HG02642 (cell line): Measurements from ENCODE around the gene TSC22D3.

Experiments used
- ATAC-seq: cut with Tn5 transposase; IDR thresholded peaks from one replicate; pipeline ENCODE4 v1.9.1; 2021; ENCODE audit warnings: mild to moderate bottlenecking; ENCODE audit not compliant: unreplicated experiment, poor library complexity

The TSC22D3 gene

DNA sequence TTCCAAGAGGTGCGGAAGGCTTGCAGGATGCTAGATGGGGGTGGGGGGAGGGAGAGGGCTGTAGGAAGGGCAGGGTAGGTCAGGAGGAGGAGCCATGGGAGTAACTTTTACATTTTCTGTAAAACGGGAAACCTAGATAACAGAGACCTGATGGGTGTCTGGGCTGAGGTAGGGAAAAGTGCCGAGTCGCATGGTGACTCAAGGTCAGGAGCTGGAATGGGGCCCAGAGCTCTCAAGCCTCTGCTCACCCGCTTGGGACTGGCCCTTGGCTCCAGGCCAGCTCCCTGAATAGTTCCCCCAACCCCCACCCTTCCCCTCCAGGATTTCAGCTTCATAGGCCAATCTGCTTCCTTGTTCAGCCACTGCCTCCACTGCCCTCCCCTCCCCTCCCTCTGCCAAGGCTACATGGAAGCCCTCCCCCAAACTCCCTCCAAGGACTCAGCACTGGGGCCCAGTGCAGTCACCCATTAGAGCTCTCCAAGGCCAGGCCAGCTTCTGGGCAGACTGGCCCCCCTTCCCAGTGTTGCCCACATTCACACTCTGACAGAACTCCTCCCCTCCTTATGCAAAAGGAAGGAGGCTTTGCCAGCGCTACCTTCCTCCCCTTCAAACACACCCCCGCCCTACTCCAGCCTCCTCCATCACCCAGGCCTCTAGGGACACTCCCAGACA lies 43.6 kb downstream of the TSC22D3 start:
- ATAC-seq = no peak

DNA sequence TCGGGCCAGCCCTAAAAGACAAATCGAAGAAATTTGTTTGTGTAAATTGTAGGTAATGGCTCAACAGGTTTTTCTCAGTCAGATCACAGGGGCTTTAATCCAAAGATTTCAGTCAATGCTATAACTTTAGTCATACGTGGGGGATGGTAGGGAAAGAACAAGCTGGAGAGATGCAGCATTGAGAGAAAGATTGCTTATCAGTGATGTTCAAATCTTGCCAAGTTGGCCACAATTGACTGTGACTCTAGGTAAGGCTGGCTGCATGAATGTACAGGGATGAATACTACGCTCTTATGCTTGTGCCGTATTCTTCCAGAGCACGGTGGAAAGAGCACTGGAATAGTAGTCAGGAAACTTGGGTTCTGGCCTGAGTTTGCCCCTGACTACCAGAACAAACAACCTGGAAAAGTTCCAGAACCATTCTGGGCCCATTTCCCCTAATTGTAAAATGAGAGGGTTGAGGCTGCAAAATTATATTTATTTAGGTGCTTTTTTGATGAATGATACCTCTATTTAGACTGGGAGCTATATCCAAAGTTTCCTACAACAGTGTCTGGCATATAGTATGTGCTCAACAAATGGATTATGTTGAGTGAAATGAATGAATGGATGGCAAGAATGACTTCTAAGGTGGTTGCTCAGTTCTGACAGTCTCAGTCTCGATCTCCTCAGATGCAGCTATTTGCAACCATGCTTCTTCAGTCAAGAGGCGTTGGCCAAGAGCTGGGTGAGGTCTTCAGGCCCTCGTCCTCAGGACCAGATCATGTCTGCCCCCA lies 44.4 kb downstream of the TSC22D3 start:
- ATAC-seq = no peak

DNA sequence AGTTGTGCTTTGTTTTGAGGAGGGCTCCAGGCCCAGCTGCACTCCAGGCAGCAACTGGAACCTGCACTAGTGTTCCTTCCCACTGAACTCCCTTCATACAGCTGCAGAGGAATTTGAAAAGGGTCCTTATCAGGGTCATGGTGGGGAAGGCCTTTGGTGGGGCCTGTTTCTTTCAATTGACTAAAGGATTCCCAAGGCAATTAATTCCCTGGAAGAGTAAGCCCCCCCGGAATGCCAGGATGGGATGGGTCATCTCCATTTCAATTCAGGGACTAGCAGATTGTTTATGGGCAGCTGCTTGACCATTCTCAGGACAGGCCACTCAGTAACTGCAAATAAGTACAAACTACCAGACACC lies 45.3 kb downstream of the TSC22D3 start:
- ATAC-seq = no peak

DNA sequence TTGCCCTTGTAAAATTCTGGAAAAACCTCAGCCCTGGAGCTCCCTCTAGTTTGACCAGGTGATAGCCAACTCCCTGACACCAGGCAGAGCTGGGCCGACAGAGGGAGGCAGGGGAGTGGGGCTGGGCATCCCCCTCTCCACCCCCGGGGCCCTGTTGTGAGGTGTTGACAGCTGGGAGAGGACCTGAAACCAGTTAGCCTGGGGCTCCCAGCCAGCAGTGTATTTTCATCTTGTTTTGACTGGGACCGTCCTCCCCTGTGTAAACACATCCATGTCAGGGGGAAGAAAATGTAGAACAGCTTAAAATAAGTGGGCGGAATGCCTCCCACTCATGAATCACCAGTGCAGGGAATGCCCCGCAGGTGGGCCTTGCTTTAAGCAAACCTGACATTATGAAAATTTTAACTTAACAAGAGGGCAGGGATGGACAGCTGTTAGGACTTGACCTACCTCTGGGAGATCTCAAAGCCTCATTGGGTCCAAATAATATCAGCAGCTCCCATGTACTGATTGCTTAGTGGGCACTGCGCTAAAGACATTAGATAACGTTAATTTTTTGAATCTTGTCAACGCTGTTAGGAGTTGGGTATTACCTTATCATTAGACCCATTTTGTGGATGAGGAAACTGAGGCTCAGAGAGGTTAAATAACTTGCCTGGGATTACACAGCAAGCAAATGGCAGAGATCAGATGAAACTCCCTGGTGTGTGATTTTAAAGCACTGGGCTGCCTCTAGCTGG lies 45.9 kb downstream of the TSC22D3 start:
- peak; percentile 92 for ATAC-seq

DNA sequence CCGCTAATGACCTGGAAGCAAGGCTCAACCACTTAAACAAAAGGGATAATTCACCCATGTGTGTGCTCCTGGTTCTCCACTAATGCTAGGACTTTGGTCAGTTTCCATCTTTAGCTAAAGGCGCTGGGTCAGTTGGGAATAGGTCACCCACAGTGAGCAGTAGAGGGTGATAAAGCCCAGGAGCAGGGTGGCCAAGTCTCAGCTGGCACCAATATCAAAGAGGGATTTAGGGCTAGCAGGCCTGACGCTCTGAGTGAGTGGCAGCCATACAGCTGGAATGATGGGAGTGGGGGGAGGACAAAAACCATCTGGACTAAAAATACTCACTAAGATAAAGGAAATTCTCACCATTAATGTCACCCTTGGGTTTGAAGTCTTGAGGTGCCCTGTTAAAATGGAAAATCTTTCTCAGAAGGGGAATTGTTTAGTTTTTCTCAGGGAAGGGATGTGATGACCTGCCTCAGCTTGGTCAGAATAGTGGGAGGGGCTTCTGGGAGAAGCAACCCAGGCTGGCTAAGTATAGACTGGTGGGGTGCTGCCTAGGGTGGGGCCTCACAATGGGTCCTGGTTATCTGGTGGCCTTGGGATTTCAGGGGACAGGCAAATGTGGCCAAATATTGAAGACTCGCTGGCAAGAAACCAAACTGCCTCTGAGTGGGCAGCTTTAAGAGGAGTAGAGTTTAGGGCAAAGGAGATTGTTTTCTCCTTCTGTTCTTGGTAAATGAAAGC lies 47.1 kb downstream of the TSC22D3 start:
- ATAC-seq = no peak

DNA sequence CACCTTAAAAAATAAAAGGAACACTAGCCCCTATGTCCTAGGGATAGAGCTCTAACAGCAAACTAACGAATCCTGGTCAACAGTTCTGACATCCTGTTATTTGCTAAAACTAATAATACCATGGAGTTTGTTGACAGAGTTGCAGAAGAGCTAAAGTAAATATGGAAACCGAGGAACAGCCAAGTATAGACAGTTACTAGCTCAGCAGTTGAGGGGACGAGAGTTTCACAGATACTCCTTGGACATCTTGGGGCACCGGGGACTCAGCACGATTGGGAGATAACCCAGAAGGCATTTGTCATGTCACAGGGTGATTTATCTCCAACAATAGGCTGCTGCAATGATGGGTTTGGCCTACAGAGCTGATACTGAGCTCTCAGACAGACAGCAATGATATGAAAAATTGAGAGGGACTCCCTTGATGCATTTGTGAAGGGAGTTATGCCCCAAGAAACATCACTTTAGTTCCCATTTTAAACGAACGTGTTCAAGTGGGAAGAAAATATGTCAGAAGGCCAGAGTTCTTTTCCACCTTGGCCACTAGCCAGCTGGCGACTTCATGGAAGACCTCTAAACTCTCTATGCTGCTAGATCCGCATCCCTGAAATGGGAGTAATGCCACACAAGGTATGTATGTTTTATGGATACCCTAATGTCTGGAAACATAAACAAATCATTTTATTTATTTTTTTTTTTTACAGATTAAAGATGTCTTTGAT lies 48.6 kb downstream of the TSC22D3 start:
- no peak for ATAC-seq

DNA sequence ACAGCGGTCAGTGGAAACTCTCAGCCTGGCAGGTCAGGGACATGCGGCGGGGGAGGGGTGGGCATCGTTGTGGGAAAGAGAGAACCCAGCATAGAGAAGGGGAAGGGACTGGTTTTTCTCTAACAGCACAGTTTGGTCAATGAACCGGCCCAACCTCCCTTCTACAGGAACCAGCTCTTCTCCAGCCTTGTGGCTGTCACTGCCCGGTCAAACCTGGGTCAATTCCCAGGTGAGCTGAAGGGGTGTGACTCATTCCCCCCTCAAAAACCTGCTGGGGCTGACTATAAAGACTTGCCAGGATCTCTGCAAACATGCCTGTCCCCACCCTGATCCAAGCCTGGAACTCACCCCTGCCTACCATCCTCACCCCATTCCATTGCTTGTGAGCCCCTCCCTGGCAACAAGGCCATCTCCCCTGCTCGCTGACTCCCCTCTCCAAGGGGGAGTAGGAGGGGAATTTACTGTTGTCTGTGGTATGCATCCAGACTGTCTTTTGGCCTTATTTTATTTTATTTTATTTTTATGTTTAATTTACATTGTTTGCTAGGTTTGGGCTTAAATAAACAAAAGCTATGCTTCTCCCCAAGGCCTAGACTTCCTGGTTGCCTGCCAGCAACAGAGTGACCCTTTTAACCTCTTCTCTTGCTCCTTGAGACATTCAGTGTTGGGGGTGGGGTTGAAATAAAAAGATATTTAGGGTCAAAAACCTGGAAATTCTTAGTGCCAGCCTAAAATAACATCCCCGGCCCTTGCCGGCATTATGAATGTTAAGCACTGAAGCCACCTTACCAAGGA lies 49.6 kb downstream of the TSC22D3 start:
- ATAC-seq = no peak

DNA sequence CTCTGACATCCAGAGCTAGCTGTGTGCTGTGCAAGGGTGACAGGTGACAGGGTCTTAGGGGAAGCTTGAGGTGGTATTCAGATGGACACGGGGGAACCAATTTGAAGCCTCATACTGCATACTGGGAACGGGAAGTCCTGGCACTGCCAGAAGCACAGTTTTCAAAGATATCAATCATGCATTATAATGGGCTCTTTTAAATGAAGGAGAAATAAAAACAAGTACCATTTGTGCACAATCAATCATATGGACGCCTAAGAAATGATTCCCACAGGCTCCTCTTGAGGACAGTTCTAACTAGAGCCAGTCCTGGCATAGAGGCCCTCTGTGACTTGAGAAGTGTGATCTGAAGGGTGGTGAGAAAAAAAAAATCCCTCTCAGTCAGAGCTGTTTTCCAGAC lies 50.9 kb downstream of the TSC22D3 start:
- no peak for ATAC-seq

DNA sequence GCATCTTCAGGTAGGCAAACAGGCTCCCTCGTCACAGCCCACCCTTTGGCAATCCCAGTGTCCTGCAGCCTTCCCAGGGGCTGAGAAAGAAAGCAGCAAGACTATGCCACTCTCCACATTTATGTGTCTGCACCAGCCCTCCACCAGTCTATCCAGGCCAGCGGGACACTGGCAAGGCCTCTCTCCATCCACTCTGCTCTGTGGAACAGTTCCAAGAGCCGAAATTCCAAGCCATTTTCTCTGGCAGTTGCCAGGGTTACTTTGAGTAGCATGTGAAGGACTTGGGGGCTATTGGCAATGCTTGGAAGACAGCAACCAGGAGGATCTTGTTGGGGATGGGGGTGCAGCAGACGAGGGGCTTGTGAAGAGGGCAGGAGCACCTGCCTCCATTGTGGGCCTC lies 52.1 kb downstream of the TSC22D3 start:
- ATAC-seq = no peak

DNA sequence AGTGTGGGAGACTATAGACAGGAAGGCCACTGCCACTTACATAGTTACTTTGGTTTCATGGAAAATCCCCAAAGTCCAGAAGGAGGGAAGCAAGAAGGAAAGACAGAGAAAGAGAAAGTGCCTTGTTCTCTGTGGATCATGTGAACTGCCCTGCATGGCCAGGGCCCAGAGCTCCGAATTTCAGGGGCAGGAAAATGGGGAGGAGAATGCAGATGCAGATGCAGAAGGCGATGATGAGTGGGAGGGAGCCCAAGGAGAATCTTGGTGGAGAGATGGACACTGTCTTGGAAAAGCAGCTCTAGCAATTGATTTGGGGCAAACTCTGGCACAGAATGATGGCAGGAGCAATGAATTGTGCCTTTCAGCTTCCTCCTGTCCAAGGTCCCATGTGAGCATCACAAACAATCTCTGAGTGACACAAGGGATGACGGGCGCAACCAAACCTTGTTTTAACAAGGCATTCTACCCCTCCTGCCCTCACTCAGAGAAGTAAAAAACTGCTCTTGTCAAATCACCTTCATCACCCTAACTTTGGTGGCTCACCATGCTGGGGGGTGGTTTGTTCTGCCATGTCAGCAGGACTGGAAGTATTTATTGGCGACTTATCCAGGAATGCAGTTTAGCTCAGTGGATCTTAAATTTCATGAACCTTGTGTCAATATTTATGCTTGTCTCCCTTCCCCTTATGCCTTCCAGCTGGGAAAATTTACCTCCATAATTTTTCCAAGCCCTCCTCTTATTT lies 53.5 kb downstream of the TSC22D3 start:
- ATAC-seq = no peak

DNA sequence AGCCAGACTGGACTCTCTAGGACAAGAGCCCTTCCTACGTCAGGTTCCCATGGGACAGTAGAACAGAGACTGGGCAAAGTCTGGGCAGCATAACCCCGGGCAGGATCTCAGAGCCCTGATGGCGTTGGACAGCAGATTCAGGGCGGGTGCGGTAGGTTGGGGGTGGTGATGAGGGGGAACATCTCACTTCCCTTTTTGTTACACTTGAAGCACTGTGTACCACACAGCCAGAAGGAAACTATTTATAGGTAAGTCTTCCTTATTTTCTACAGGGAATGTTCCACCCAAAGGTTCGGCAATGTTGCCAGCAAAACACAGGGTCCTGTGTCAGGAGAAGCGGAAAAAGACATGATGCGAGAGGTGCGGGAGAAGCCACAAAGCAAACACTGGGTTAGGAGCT lies 54.3 kb downstream of the TSC22D3 start:
- peak; percentile 38 for ATAC-seq

DNA sequence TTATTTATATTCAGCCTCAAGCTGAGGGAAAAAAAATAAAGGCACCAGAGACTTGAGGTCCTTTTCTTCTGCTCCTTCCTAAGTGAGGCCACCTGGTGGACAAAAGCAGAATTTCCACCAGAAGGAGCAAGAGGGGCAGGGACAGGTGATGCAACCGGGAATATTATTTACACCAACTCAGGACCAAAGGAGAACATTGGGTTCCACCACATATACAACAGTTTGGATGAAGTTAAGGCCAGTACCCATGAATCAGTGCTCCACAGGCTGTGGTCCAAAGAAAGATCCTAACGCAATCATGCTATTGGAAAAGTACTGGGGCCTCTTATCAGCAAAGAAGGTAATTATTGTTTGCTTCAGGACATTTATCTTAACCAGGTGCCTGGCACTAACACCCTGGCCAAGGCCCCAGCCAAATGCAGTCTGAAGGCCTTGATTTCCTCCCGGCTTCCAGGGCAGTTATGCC lies 57.4 kb downstream of the TSC22D3 start:
- no peak for ATAC-seq

DNA sequence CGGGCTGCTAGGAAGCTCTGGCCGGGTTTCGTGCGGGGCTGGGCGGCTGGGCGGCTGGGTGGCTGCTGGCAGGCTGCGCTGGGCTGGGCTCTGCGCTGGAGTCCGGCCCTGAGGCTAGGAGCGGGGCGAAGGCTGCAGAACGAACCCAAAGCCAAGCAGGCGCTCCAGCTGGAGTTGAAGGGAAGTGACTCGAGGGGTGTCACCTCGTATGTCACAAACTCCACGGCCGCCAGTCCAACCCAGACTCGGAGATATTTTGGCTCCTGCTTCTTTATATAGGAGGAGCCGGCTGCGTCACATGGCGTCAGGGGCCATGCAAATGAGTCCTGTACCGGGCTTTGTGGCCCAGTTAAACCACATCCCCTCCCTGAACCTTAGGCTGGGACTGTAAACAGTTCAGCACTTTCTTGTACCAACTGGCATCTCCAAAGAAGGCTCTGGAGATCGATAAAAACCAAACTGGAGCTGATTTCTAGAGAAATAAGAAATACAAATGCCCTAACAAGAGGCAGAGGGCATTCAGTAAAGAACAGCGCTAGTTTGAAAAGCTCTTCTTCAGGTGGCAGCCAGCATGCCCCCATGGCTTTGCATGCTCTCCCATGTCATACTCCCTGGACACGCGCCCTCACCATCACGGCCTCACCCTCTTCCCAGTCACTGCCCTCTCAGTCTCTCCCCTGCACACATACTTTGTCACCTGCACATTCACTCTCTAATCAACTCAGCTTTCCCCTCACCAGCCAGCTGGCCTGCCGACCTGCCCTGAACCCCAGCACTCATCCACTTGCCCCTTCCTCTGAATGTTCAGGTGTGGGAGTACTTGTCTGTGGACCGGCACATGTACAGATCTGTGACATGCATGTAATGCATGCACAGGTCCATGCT lies 58.5 kb downstream of the TSC22D3 start:
- peak; percentile 77 for ATAC-seq

DNA sequence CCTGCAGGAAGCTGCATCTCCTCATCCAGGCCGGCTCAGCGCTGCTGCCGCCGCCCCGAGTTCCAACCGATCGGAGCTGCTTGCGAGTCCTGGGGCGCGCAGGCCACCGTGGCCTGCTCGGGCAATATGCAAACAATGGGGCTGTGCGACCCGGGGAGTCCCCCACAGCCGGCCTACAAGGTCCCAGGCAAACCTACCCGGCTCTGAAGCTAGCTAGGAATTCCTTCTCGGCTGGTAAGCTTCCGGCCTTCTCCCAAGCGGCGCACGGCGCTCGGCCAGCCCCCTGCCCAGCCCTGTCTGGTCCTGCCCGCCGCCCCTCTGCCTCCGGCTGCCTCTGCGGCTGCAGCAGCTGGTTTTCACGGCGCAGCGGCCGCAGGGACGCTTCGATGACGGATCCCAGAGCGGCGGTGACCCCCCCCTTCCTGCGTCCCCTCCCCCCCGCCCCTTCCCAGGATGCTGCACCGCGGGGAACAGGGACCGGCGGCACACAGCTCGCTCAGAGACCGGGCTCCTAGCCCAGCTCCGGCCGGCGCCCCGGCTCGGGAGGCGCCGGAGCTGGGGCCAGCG lies 59.4 kb downstream of the TSC22D3 start:
- ATAC-seq = peak; percentile 38

DNA sequence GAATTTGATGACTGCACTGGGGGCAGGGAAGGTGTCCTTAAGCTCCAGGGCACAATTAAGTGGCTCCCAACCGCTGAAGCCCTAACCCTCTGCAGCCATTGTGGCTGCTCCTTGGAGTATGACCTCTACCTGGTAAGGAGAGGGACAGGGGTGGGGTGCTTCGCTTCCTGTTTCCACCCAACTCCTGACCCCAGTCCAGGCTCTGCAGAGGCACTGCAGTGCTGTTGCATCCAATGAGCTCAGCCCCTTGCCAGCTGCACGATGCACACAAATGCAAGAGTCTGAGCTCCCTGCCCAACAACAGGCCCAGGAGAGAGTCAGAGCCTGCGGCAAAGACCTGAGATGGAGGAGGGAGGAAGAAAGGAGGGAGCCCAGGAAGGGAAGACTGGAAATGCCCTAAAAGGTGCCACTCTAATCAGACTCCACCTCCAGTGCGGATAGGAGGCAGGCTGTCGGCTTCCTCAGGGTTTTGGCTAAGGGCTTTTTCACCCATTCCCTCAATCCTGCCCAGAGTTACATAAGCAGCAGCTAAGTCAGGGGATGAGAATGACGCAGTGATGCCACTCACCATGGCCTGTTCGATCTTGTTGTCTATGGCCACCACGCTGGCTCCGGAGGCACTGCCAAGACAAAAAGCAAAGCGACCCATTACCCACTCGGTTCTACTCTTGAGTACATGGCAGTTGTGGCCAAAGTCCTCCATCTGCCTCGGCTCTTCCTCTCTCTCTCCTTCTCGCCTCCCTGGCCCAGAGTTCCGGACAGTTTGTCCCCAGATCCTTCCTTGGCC lies 60.1 kb downstream of the TSC22D3 start:
- ATAC-seq = peak; percentile 0

DNA sequence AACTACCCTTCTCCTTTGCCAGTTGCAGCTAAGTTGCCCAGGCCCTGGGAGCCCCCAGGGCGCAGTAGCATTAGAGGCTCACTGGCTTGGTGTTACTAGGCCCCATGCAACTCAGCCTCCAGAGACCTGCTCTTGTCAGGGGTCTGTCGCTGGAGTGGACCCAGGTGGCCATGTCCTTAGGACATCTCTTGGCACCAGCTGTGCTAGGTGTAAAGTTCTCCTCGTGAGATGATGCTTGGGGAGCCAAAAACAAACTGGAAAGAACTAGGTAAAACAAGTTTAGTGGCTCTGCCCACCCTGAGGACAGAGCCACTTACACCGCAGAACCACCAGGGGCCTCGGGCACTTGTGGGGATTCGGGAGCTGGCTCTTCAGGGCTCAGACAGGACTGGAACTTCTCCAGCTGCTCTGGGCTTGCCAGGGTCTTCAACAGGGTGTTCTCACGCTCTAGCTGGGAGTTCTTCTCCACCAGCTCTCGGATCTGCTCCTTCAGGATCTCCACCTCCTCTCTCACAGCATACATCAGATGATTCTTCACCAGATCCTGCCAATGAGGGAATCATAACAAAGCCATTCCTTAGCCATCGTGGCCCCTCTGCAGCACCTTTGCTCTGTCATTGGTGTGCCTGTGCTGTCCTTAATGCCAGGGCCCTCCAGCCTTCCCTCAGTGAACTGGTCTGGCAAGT lies 61.2 kb downstream of the TSC22D3 start:
- no peak for ATAC-seq
